ENCODE measurements around the gene NAB2.

NAB2 gene

GRCh38 chr12:57126061-57126460 lies 37.1 kb downstream of the NAB2 start:
- no peak for TF ChIP-seq CTCF (IDR thresholded peaks at IDR 0.05; ENCODE audit: control extremely low read depth, extremely low read depth, low read depth, missing control alignments)
- CTCF ChIA-PET: interaction anchor here (1.3 to 14.5 kb wide), 11 partner anchors 15 to 117 kb away, joined by 5 to 159 read pairs (median 13); partner anchors contain the start of gene STAT6
- DNase-seq (ENCODE audit: extremely low spot score): no peak
- POLR2A ChIA-PET: no interaction called here

- no peak for TF ChIP-seq CTCF (IDR thresholded peaks at IDR 0.05; ENCODE audit: control extremely low read depth, extremely low read depth, low read depth, missing control alignments)
- POLR2A ChIA-PET: no interaction called here
Measured at GRCh38 chr12:57126561-57126960, 37.6 kb downstream of the NAB2 start.

GRCh38 chr12:57127101-57127725 lies 38.3 kb downstream of the NAB2 start:
- POLR2A ChIA-PET: no interaction called here
- peak; percentile 35 for TF ChIP-seq CTCF (IDR thresholded peaks at IDR 0.05; ENCODE audit: control extremely low read depth, extremely low read depth, low read depth, missing control alignments)
- peak; percentile 48 for DNase-seq (ENCODE audit: extremely low spot score)
- CTCF ChIA-PET: interaction anchor here (0.8 to 14.5 kb wide), 12 partner anchors 9 to 122 kb away, joined by 3 to 159 read pairs (median 6); partner anchors contain the start of gene STAT6

More at GRCh38 chr12:57126561-57126960, 37.6 kb downstream of the NAB2 start:
- CTCF ChIA-PET: interaction anchor here (0.8 to 14.5 kb wide), 10 partner anchors 8 to 121 kb away, joined by 3 to 159 read pairs (median 8); partner anchors contain the start of gene STAT6
- DNase-seq (ENCODE audit: extremely low spot score): no peak

- ChIA-PET POLR2A (interaction anchor here (0.5 to 0.9 kb wide), 5 partner anchors 16 to 101 kb away, joined by 4 to 6 read pairs (median 4); no protein-coding TSS in a partner anchor), CTCF (interaction anchor here (0.7 to 14.5 kb wide), 12 partner anchors 8 to 115 kb away, joined by 3 to 159 read pairs (median 4); partner anchors contain the start of gene STAT6)
- DNase-seq (ENCODE audit: extremely low spot score): peak; percentile 89
- TF ChIP-seq CTCF (IDR thresholded peaks at IDR 0.05; ENCODE audit: control extremely low read depth, extremely low read depth, low read depth, missing control alignments): no peak
Measured at GRCh38 chr12:57127726-57128518, 39.0 kb downstream of the NAB2 start, which contains the start of gene LRP1. TSS of gene LRP1 (plus strand) at chr12:57128483. CDS start at chr12:57128965, 482 bp downstream.

- POLR2A ChIA-PET: interaction anchor here (0.5 to 0.9 kb wide), 4 partner anchors 16 to 49 kb away, joined by 4 to 5 read pairs (median 4); no protein-coding TSS in a partner anchor
- CTCF ChIA-PET: interaction anchor here (0.9 to 14.5 kb wide), 11 partner anchors 9 to 114 kb away, joined by 3 to 159 read pairs (median 5); partner anchors contain the start of gene STAT6
- no peak for TF ChIP-seq CTCF (IDR thresholded peaks at IDR 0.05; ENCODE audit: control extremely low read depth, extremely low read depth, low read depth, missing control alignments)
- DNase-seq (ENCODE audit: extremely low spot score): no peak
Measured at GRCh38 chr12:57128519-57129247, 39.8 kb downstream of the NAB2 start.

Data from GM10248 (cell line).